Stimulated activated naive CD8-positive, alpha-beta T cell treated with anti-CD3 and anti-CD28 coated beads, Interleukin-15, amount 100 ng/mL, for 72 hours (primary cell): Measurements from ENCODE around the gene C12orf54.

Experiments used
- ATAC-seq: fragments of 150-1000 bp; cut with Tn5 transposase; 2 replicates; pipeline ENCODE4 v1.10.0; 2021; ENCODE audit warnings: mild to moderate bottlenecking, moderate library complexity
- DNase-seq, 2 donors: peaks; one replicate each; pipeline ENCODE4 v3.0.0; 2021 to 2022
- H3K27ac Mint-ChIP-seq, 2 donors: one replicate each; pipeline ENCODE4 v1.8.0; 2022; ENCODE audit warnings: mild to moderate bottlenecking in 2 of 2, mixed read lengths in 2 of 2, moderate library complexity in 2 of 2
- H3K27me3 Mint-ChIP-seq: one replicate; pipeline ENCODE4 v1.8.0; 2022; ENCODE audit warnings: mixed read lengths
- H3K4me1 Mint-ChIP-seq: one replicate; pipeline ENCODE4 v1.8.0; 2022; ENCODE audit warnings: mild to moderate bottlenecking, mixed read lengths
- H3K4me3 Mint-ChIP-seq, 2 donors: one replicate each; pipeline ENCODE4 v1.8.0; 2022; ENCODE audit warnings: mild to moderate bottlenecking in 2 of 2, mixed read lengths in 2 of 2, moderate library complexity in 1 of 2
- H3K9me3 Mint-ChIP-seq, 2 donors: one replicate each; pipeline ENCODE4 v1.8.0; 2022; ENCODE audit warnings: mixed read lengths in 2 of 2

The C12orf54 gene

DNA sequence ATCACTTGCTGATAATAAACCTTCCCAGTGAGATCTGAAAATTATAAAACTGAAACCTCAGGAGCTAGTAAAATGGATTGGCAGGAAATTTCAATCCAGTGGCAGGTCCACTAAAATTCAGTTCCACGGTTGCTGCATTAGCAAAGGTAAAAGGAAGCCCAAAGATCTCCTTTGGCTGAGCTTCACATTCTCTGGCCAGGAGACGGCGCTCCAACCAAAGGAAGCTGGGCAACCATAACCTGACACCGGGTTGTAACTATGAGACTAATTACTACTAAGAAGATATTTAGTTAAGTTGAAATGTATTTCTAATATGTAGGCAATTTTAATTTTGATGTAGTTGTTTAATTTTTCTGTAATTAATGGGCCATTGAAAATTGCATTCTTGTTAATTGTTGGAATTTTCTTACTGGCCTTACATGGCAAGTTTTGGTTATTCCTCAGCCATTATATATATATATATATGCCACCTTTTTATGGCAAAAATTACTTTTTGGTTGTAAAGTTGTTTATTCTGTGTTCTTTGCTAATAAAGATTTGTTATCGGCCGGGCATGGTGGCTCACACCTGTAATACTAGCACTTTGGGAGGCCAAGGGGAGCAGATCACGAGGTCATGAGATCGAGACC is 60.1 kb downstream of the C12orf54 start:
- DNase-seq (peak; percentile 48 to 61), ATAC-seq (peak; percentile 34)
- Mint-ChIP-seq H3K27me3 (peaks cover 7% of the 10 kb centered on the region), H3K9me3 (peaks cover 0 to 4% of the 10 kb centered on the region in 2 donors), H3K4me1 (peaks cover 36% of the 10 kb centered on the region), H3K4me3 (no peak overlapping the region), H3K27ac (no peak overlapping the region)

DNA sequence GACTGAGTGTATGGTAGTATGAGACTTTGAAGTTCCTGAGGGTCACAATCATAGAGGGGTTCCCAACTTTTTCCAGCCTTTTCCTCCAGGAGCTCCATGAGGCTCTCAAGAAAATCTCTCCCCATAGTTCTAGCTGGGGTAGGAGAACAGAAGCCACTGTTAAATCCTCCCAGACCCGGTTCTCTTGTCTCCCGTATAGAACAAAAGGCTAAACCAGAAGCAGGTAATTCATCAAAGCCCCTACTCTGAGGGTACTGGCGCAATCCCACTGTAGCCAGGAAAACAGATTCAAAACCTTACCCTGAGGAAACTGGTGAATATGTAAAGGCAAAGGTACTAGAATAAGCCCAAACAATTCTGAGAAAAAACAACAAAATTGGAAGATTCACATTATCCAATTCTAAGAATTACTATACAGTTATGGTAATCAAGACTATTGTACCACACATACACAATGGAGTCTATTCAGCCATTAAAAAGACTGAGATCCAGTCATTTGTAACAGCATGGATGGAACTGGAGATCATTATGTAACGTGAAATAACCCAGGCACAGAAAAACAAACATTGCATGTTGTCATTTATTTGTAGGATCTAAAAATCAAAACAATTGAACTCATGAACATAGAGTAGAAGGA is 63.7 kb downstream of the C12orf54 start:
- peaks cover 7 to 10% of the 10 kb centered on the region in 2 donors for H3K9me3 Mint-ChIP-seq
- no peak overlapping the region for H3K27ac Mint-ChIP-seq
- DNase-seq (no peak), ATAC-seq (no peak)
- peaks cover 15% of the 10 kb centered on the region for H3K27me3 Mint-ChIP-seq
- peaks cover 14% of the 10 kb centered on the region for H3K4me1 Mint-ChIP-seq
- no peak overlapping the region for H3K4me3 Mint-ChIP-seq
